Activated naive CD4-positive, alpha-beta T cell treated with anti-CD3 and anti-CD28 coated beads, Interleukin-2, amount 50 U/mL, for 24 hours (primary cell): ENCODE measurements around the gene TUBB2A.
"Not testable (repeated sequence)": the region's sequence is repeated elsewhere in the genome, so short reads cannot be mapped to it uniquely, and the experiment has no call there.

Experiments
- H3K27ac Mint-ChIP-seq: one replicate; pipeline ENCODE4 v1.8.0; 2021; ENCODE audit warnings: mild to moderate bottlenecking, mixed read lengths
- H3K27me3 Mint-ChIP-seq: one replicate; pipeline ENCODE4 v1.8.0; 2021; ENCODE audit warnings: mixed read lengths
- H3K36me3 Mint-ChIP-seq: one replicate; pipeline ENCODE4 v1.8.0; 2021; ENCODE audit warnings: mixed read lengths
- H3K4me1 Mint-ChIP-seq: one replicate; pipeline ENCODE4 v1.8.0; 2021; ENCODE audit warnings: mixed read lengths
- H3K4me3 Mint-ChIP-seq: one replicate; pipeline ENCODE4 v1.8.0; 2021; ENCODE audit warnings: mild to moderate bottlenecking, mixed read lengths
- H3K9me3 Mint-ChIP-seq: one replicate; pipeline ENCODE4 v1.8.0; 2021; ENCODE audit warnings: mixed read lengths

TUBB2A gene

DNA sequence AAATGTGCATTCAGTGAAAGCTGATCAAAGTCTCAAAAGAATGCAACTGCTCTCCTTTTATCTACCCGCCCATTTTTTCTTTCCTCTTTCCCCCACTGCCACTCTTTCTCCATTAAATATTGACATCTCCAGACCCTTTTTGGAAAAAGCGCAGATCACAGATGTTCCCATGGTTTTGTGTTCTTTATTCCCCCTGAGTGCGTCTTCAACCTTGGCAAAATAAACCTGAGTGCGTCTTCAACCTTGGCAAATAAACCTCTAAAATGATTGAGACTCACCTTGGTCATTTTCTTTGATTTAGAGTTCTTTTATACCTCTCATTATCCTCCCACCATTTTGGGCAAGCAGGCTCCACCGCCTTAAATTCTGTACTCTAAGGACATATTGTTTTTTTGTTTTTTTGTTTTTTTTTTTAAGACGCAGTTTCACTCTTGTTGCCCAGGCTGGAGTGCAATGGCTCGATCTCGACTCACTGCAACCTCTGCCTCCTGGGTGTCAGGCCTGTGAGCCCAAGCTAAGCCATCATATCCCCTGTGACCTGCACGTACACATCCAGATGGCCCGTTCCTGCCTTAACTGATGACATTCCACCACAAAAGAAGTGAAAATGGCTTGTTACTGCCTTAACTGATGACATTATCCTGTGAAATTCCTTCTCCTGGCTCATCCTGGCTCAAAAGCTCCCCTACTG, 9.3 kb upstream of the TUBB2A start:
- not testable (repeated sequence) for H3K4me3 Mint-ChIP-seq, H3K27me3 Mint-ChIP-seq, H3K36me3 Mint-ChIP-seq, H3K9me3 Mint-ChIP-seq, H3K27ac Mint-ChIP-seq
- peaks cover 14% of the 10 kb centered on the region for H3K4me1 Mint-ChIP-seq

DNA sequence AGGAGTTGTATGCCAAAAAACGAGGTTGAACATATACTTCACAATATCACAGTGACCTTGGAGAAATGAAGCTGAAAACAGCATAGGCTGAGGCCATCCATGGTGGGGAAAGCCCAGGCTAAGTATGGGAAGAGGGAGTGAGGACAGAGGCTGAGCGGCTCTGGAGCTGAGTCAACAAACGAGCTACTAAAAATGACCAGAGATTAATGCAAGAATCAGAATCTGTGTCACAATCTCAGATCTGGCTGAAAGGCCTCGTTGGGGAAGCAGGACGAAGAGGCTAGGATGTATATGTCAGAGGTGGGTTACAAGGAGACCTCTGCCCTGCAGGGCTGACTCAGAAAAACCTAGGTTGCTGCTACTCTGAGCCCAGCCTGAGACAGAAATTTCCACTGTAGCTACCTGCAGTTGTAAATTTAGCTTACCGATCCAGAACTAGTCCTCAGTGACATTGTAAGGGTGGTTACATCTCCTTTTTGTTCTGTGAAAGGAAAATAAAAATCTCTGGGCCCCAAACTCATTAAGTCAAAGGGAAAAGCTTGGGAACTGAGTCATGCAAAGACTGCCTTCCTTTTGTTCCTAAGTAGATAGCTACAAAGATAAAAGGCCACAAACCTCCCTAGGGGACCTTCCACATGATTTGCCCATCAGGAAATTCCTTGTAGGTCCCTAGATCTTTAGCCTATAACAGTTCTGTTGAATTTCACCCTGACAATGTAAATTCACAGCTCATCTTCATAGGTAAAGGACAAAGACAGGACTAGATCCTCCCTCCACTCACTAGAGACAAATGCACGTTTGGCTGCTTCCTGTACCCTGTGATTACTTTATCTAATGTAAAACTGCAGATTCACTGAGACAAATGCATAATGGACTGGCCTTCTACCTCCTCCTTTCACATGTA, 8.5 kb upstream of the TUBB2A start:
- no peak overlapping the region for H3K4me3 Mint-ChIP-seq
- H3K9me3 Mint-ChIP-seq: no peaks in the 10 kb centered on the region
- H3K27me3 Mint-ChIP-seq: peaks cover 6% of the 10 kb centered on the region
- no peak overlapping the region for H3K27ac Mint-ChIP-seq
- no peaks in the 10 kb centered on the region for H3K36me3 Mint-ChIP-seq
- H3K4me1 Mint-ChIP-seq: peaks cover 14% of the 10 kb centered on the region

DNA sequence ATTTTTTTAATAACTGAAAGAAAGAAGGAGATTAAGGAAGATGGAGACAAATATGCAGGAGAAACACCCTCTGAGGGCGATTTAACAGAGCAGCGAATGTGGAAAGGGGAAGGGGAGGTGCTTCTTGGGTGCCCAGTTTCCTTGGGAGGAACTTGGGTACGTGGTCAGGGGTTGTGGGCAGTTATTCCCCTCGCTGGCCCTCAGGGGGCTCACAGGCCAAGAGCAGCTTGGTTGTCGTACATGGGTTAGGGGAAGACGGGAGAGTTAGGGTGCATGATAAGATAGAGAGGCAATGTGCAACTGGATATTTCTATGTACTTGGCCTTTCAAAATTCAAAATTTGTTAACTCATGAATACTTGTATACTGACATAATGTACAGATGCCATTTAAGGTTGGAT, 7.0 kb upstream of the TUBB2A start:
- H3K4me1 Mint-ChIP-seq: peaks cover 23% of the 10 kb centered on the region
- no peak overlapping the region for H3K27ac Mint-ChIP-seq
- peaks cover 6% of the 10 kb centered on the region for H3K27me3 Mint-ChIP-seq
- no peak overlapping the region for H3K4me3 Mint-ChIP-seq
- peaks cover 5% of the 10 kb centered on the region for H3K36me3 Mint-ChIP-seq
- no peaks in the 10 kb centered on the region for H3K9me3 Mint-ChIP-seq

DNA sequence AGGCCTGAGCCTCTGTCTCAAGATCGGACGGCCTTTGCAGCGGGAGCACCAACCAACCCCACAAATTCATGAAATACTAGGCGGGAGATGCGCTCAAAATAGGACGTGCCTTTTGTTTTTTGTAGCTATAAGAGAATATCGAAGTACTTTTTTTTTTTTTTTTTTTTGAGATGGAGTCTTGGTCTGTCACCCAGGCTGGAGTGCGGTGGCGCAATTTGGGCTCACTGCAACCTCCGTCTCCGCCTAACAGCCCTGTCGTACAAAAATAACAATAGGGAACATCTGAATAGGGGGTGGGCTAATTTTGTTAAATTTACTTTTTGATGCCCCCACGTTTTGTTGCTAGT, 5.9 kb upstream of the TUBB2A start:
- Mint-ChIP-seq H3K9me3 (no peaks in the 10 kb centered on the region), H3K27ac (peak overlapping the region; percentile 23), H3K4me1 (peaks cover 25% of the 10 kb centered on the region), H3K27me3 (peaks cover 6% of the 10 kb centered on the region), H3K4me3 (peak overlapping the region; percentile 88), H3K36me3 (peaks cover 5% of the 10 kb centered on the region)

DNA sequence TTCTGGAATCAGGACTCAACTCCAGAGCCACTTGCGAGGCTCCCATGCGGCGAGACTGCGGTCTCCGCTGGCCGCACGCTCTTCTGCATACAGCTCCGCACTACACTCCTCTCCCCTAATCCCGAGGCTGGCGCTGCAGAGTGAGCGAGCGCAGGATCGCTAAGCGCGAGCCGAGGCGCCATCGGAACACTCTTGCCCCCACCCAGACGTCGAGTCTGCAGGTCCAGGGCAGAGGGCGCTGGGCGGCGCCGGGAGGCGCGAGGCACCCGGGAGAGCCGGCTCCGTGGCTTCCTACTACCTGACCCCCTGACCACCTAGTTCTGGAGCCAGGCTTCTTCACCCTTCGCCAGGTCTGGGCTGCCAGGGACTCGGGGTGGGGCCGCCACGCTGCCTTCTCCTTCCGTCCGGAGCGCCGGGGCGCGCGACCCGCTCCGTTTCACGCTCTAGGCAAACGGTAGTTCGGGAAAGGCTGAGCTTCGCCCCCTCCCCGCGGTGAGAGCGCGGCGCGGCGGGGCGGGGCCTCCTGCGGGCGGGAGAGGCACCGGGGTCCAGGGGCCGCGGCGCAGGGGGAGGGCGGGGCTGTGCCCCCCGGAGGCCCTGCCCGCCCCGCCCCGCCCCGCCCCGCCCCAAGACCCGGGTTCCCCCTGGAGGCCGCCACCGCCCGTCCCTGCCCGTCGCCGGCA, 5.4 kb upstream of the TUBB2A start:
- Mint-ChIP-seq H3K27ac (no peak overlapping the region), H3K4me3 (peak overlapping the region; percentile 88), H3K27me3 (peaks cover 6% of the 10 kb centered on the region), H3K4me1 (peaks cover 27% of the 10 kb centered on the region), H3K9me3 (no peaks in the 10 kb centered on the region), H3K36me3 (peaks cover 5% of the 10 kb centered on the region)

DNA sequence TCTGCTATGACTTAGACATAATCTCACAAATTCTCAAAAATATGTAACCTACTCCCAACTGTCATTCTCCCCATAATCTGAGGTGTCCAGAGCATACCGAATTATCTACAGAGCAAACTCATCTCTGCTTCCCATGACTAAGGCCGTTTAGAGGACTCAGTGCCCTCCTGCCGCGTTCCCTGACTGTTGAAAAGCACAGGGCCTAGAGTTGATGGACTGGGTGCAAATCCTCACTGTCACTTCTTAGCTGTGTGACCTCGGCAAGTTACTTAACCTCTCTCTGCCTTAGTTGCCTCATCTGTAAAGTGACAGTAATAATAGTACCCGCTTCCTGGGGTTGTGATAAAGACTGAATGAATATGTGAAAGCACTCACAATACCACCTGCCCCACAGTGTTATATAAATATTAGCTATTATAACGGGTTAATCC, 4.7 kb upstream of the TUBB2A start:
- peaks cover 6% of the 10 kb centered on the region for H3K27me3 Mint-ChIP-seq
- peaks cover 27% of the 10 kb centered on the region for H3K4me1 Mint-ChIP-seq
- peaks cover 5% of the 10 kb centered on the region for H3K36me3 Mint-ChIP-seq
- H3K4me3 Mint-ChIP-seq: peak overlapping the region; percentile 59
- no peak overlapping the region for H3K27ac Mint-ChIP-seq
- H3K9me3 Mint-ChIP-seq: no peaks in the 10 kb centered on the region

DNA sequence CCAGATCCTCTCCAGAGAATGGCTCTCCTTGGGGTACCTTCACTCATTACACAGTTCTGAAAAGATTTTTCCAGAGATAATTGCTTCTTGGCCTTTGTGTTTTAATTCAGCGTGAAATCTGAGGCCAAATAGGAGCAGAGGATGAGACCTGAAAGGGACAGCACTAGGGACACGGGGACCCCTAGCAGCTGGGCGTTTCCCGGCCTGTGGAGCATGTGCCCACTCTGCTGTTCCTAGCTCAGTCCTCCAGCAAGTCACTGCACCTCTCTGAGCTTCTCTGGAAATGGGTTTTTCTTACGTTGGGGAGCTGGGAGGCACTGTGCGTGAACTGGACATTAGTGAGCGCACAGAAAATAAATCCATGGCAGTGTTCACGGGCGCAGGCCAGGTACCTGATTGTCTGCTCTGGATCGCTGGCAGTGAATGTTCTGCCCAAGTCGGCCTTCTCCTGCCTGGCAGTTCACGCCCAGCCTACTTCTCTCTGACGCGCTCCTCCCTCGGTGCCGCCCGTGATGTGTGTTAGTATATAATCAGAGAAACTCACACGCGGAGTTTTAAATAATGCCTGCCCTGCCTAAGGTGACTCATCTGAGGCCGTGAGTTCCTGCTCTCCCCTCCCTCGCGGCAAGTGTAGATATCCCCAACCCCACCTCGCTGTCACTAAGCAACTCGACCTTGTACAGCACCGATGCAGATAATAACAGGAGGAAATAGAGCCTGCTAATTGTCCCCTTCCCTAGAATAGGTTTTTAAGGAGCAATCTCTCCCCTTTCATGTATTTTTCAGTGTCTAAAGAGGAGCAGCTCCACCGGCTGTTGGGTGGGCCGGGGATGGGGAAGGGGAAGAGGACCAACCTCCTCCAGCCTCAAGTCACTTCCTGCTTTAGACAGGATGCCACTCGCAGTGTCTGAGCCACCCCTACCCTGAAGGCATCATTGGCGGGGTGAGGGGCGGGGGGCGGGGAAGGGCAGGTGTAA, 2.7 kb upstream of the TUBB2A start:
- Mint-ChIP-seq H3K9me3 (no peaks in the 10 kb centered on the region), H3K27me3 (peaks cover 1% of the 10 kb centered on the region), H3K4me3 (peak overlapping the region; percentile 46), H3K4me1 (peaks cover 32% of the 10 kb centered on the region), H3K36me3 (peaks cover 5% of the 10 kb centered on the region), H3K27ac (no peak overlapping the region)

DNA sequence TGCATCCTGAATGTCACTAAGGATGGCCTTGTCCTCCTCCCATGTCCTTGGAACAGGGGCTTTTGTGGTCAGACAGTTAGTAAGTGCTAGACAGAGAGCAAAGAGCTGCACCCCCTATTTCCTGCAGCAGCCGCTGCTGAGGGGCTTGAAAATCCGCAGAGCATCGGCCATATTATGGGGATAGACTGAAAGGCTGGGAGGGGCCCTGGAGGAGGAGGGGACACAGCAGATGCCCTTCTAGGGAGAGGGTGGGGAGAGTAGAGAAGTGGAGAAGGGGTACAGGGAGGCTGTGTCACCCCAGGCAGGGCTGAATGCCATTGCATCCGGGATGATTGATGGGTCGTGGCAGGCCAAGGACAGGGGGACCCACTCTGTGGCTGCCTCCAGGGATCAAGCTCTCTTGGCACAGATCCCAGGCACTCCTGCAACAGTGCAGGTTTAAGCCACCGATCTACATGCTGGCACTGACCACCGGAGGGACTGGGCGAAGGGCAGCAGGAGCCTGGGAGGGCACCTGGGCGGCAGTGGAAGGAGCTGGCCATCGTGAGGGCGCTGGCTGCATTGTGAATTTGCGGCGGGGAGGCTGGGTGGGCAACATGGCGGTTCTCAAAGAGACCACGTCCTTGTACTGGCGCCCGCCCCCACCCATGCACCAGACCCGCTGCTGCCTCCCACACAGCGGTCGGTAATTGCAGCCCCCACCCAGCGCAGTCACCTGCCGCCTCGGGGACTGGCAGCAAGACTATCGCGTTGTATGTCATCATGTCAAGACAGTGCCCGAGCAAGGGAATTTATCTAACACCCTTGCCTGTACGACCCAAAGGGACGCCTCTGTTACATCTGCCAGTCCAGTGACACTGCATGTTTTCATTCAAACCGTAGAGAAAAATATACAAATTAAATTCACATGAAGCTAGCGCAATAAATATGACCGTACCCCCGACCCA, 887 bp downstream of the TUBB2A start:
- Mint-ChIP-seq H3K4me3 (peak overlapping the region; percentile 88), H3K4me1 (peaks cover 17% of the 10 kb centered on the region), H3K27ac (peak overlapping the region; percentile 59)
- H3K36me3 Mint-ChIP-seq, H3K9me3 Mint-ChIP-seq, H3K27me3 Mint-ChIP-seq: not testable (repeated sequence)

DNA sequence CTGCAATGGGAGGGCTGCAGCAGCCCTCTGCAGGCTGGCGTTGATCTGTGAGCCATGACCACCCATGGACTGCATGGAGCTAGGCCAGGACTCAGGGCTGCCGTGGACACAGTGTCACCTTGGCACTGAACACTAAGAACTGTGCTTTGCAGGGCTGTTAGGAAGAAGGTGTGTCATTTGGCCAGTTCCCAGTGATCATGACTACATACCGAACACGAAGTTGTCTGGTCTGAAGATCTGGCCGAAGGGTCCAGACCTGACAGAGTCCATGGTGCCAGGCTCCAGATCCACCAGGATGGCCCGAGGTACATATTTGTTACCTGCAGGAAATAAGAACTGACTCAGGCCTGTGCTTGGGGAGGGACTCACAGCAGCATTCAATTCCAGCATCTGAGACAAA, 1.9 kb downstream of the TUBB2A start:
- peaks cover 17% of the 10 kb centered on the region for H3K4me1 Mint-ChIP-seq
- not testable (repeated sequence) for H3K9me3 Mint-ChIP-seq, H3K27ac Mint-ChIP-seq, H3K27me3 Mint-ChIP-seq, H3K4me3 Mint-ChIP-seq, H3K36me3 Mint-ChIP-seq

DNA sequence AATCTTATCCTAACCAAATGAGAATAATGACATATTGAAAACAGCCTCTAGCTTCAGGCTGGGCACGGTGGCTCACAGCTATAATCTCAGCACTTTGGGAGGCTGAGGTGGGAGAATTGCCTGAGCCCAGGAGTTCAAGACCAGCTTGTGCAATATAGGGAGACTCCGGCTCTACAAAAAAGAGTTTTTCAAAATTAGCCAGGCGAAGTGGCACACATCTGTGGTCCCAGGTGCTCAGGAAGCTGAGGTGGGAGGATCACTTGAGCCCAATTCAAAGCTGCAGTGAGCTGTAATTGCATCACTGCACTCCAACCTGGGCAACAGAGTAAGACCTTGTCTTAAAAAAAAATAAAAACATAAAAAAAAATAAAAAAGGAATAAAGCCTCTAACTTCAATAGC, 4.7 kb downstream of the TUBB2A start:
- H3K36me3 Mint-ChIP-seq: peaks cover 4% of the 10 kb centered on the region

DNA sequence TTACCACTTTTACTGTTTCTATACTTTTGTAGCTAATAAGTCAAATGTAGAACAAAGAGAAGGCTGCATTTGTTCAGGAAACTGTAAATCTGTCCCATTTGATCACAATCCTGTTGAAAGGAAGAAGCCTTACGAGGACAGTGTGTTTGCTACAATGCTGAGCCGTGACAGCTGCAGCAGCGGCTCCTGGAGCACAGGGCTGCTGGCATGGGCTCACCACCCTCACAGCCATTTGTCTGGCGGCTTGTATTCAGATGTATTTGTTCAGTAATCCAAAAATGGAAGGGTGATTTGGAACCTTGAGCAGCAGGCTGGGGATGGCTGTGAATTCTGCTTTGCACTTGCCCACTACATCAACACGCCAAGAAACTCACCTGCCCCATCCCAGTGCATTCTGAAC, 5.7 kb downstream of the TUBB2A start:
- no peak overlapping the region for H3K27ac Mint-ChIP-seq

More for the DNA sequence above, 4.7 kb downstream of the TUBB2A start:
- no peaks in the 10 kb centered on the region for H3K9me3 Mint-ChIP-seq
- no peak overlapping the region for H3K27ac Mint-ChIP-seq
- no peaks in the 10 kb centered on the region for H3K27me3 Mint-ChIP-seq
- peaks cover 5% of the 10 kb centered on the region for H3K4me1 Mint-ChIP-seq
- H3K4me3 Mint-ChIP-seq: no peak overlapping the region

DNA sequence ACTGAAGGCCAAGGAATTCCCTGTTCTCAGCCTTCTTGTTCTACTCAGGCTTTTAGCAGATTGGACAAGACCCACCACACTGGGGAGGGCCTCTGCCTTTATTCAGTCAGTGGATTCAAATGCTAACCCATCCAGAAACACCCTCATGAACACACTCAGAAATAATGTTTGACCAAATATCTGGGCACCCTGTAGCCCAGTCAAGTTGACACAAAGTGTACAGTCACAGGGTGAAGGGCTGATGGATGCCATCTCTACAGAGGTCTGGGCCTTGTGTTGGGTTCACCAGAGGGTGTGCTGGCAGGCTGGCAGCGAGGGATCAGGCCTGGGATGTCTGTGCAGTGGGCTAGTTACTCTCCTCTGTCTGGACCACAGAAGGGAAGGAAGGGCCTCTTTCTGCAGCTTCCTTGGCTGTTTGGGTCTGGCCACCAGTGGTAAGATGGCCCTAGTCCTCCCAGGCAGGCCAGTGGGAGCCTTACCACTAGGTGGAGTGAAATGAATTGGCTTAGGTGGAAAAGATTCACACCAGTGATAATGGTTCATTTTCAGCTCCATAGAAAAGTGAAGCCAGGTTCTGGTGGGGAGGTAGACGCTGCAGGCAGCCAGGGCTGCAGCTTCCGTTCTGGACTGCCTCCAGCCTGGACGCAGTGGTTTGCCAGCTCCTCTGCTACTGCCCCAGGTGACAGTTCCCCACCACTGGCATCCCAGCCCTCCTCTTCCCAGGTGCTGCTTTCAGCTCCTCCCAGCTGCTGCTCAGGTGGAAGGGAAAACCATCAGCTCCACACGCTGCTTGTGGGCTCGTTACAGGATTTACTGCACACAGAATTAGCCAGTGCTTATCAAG, 9.2 kb downstream of the TUBB2A start:
- Mint-ChIP-seq H3K9me3 (no peaks in the 10 kb centered on the region), H3K36me3 (peaks cover 12% of the 10 kb centered on the region), H3K4me3 (no peak overlapping the region), H3K4me1 (no peaks in the 10 kb centered on the region), H3K27me3 (no peaks in the 10 kb centered on the region), H3K27ac (no peak overlapping the region)

More for the DNA sequence above, 5.7 kb downstream of the TUBB2A start:
- H3K4me3 Mint-ChIP-seq: no peak overlapping the region
- no peaks in the 10 kb centered on the region for H3K27me3 Mint-ChIP-seq
- no peaks in the 10 kb centered on the region for H3K9me3 Mint-ChIP-seq
- H3K4me1 Mint-ChIP-seq: peaks cover under 1% of the 10 kb centered on the region
- peaks cover 8% of the 10 kb centered on the region for H3K36me3 Mint-ChIP-seq

DNA sequence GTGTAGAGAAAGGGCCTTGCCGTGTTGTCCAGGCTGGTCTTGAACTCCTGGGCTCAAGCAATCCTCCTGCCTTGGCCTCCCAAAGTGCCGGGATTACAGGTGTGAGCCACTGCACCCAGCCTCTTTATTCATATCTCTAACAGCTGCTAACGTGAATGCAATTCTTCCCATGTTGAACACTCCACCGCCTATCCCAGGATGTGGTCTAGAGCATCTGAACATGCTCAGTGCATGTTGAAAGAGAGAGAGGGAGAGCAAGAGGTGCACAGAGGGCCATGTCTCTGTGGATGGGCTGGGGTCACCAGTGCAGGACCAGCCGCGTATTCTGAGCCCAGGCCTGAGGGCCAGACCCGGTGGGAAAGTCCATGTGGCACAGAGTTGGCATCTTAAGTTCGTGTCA, 12.8 kb downstream of the TUBB2A start:
- Mint-ChIP-seq H3K36me3 (peaks cover 16% of the 10 kb centered on the region), H3K4me3 (no peak overlapping the region), H3K4me1 (no peaks in the 10 kb centered on the region), H3K27ac (no peak overlapping the region), H3K27me3 (no peaks in the 10 kb centered on the region), H3K9me3 (no peaks in the 10 kb centered on the region)
